ENCODE measurements around the gene SPDYE17.
"Not testable (repeated sequence)": the region's sequence is repeated elsewhere in the genome, so short reads cannot be mapped to it uniquely, and the experiment has no call there.

The SPDYE17 gene

GRCh38 chr7:76998764-76999450 lies 33.3 kb downstream of the SPDYE17 start:
- not testable (repeated sequence) for DNase-seq (ENCODE audit: low read depth)

DNA sequence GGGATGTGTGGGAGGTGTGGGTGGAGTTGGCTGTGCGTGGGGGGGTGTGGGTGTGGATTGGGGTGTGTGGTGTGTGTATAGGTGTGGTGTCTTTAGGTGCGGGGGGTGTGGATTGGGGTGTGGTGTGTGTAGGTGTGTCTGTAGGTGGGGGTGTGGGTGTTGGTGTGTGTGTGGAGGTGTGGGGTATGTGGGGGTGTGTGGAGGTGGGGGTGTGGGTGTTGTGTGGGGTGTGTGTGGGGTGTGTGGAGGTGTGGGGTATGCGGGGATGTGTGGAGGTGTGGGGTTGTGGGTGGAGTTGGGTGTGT lies 33.9 kb downstream of the SPDYE17 start:
- DNase-seq (ENCODE audit: low read depth), result no peak

GRCh38 chr7:76997381-76998284 lies 34.5 kb downstream of the SPDYE17 start:
- DNase-seq (ENCODE audit: low read depth), result no peak

DNA sequence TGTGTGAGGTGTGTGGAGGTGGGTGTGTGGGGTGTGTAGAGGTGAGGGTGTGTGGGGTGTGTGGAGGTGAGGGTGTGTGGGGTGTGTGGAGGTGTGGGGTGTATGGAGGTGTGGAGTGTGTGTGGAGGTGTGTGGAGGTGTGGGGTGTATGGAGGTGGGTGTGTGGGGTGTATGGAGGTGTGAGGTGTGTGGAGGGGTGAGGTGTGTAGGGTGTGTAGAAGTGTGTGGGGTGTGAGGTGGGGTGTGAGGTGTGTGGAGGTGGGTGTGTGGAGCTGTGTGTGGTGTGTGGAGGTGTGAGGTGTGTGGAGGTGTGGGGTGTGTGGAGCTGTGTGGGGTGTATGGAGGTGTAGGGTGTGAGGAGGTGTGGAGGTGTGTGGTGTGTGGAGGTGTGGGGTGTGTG lies 35.2 kb downstream of the SPDYE17 start:
- DNase-seq (ENCODE audit: low read depth), result not testable (repeated sequence)

GRCh38 chr7:76994286-76994685 lies 37.9 kb downstream of the SPDYE17 start:
- DNase-seq (ENCODE audit: low read depth), result not testable (repeated sequence)

GRCh38 chr7:76993831-76994230 lies 38.3 kb downstream of the SPDYE17 start:
- not testable (repeated sequence) for DNase-seq (ENCODE audit: low read depth)

- DNase-seq (ENCODE audit: low read depth), result not testable (repeated sequence)
Observed at GRCh38 chr7:76992871-76993270, 39.3 kb downstream of the SPDYE17 start.

- DNase-seq (ENCODE audit: low read depth), result not testable (repeated sequence)
Observed at GRCh38 chr7:76992204-76992603, 40.0 kb downstream of the SPDYE17 start.

- DNase-seq (ENCODE audit: low read depth), result not testable (repeated sequence)
Observed at GRCh38 chr7:76990202-76990601, 42.0 kb downstream of the SPDYE17 start.

DNA sequence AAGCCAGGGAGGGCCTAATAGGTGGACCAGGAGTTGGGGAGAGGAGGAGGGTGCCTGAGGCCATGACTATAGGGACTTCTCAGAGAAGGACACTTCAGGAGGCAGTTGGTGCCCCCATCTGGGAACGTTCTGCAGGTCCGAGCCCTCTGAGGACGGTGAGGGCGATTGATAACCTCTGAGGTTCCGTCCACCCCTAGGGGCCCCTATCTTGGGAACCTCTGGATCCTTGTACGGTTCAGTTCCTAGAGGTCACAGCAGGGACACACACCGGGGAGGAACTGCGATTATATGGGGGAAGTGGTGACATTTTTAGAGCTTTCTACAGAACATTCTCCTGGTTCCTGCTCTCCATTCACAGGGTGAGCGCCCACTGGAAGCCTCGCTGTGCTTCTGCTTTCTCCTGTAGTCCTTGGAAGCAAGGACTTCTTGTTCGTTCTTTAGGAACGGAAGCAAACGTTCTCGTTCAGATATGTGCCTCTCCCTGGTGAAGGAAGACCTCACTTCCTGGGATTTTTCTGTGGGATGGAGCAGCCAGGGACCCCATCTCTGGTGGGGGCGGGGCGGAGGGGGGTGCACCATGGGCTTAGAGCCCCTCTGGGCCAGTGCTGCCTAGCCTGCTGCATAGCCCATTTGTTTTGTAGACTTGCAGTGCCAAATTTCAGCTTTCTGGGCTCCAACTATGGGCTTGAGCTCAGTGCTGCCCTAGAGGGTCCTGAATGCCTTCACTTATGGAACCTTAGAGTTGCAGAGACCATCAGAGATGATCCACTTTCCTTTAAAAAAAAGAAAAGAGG lies 46.0 kb downstream of the SPDYE17 start:
- not testable (repeated sequence) for DNase-seq (ENCODE audit: low read depth)

DNA sequence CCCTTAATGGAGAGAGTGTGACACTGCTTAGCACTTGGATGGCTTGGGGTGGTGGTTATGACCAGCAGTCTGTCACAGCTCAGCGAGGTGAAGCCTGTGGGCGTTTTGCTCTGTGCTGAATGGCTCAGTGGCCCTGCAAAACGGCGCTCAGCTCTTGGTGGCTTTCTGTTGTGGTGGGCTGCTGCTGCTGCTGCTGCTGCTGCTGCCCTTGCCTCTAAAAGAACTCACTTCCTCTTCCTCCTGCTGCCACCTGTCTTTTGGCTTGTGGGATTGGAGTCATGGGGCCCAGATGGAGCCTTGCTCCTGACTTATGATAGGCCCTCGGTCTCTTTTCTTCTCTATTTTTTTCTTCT lies 47.4 kb downstream of the SPDYE17 start:
- DNase-seq (ENCODE audit: low read depth), result not testable (repeated sequence)

GRCh38 chr7:76983937-76984783 lies 48.0 kb downstream of the SPDYE17 start:
- DNase-seq (ENCODE audit: low read depth), result not testable (repeated sequence)

GRCh38 chr7:76983333-76983732 lies 48.8 kb downstream of the SPDYE17 start:
- DNase-seq (ENCODE audit: low read depth), result not testable (repeated sequence)

- not testable (repeated sequence) for DNase-seq (ENCODE audit: low read depth)
Observed at GRCh38 chr7:76982501-76982900, 49.7 kb downstream of the SPDYE17 start.

GRCh38 chr7:76981187-76981970 lies 50.8 kb downstream of the SPDYE17 start:
- not testable (repeated sequence) for DNase-seq (ENCODE audit: low read depth)

DNA sequence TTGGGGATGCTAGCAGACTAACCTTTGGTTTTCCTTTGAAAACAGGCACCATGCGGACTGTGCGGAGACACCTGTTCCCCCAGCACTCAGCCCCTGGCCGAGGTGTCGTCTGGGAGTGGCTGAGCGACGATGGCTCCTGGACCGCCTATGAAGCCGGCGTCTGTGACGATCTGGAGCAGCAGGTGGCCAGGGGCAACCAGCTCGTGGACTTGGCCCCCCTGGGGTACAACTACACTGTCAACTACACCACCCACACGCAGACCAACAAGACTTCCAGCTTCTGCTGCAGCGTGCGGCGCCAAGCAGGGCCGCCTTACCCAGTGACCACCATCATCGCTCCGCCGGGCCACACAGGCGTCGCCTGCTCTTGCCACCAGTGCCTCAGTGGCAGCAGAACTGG lies 51.6 kb downstream of the SPDYE17 start:
- DNase-seq (ENCODE audit: low read depth), result not testable (repeated sequence)

- not testable (repeated sequence) for DNase-seq (ENCODE audit: low read depth)
Observed at GRCh38 chr7:76977761-76978367, 54.3 kb downstream of the SPDYE17 start.

- not testable (repeated sequence) for DNase-seq (ENCODE audit: low read depth)
Observed at GRCh38 chr7:76974793-76975579, 57.2 kb downstream of the SPDYE17 start.

GRCh38 chr7:76974336-76974735 lies 57.8 kb downstream of the SPDYE17 start:
- not testable (repeated sequence) for DNase-seq (ENCODE audit: low read depth)

All from EH (cell line).